ENCODE measurements around the gene CD2AP. TPM values are rescaled to one million over a fixed set of nuclear protein-coding genes. Genes with fewer than 3 reads are reported as not detected.

CD2AP gene
- total RNA-seq, 1 donor from 2014 or later: 16.2 TPM

DNA sequence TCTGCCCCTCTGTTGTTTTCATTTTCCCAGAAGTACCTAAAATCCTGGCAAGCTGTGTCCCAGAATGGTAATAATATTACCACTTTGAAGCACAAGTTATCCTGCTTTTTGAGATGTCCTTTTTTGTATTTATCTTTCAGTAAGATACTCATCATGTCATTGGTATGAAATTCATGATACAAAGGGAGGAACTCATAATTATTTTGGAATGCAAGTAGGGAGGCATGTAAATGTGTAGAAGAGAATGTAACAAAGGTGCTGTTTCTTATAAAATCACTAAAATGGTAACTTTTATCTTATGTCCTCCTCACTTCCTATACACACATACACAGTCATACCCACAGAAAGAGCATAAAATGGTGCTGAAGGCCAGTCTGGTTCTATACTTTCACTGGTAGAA lies 109.9 kb downstream of the CD2AP start:
- Mint-ChIP-seq H3K4me1 (ENCODE audit: low read depth) (peaks cover 4% of the 10 kb centered on the region), H3K27ac (ENCODE audit: unreplicated experiment) (no peak overlapping the region), H3K27me3 (ENCODE audit: low read depth) (no peaks in the 10 kb centered on the region), H3K4me3 (ENCODE audit: unreplicated experiment) (no peak overlapping the region), H3K36me3 (ENCODE audit: low read depth) (peaks cover 21% of the 10 kb centered on the region), H3K9me3 (ENCODE audit: low read depth) (no peaks in the 10 kb centered on the region)
- no peak for DNase-seq (ENCODE audit: low spot score)
- TF ChIP-seq, protein P1, sequence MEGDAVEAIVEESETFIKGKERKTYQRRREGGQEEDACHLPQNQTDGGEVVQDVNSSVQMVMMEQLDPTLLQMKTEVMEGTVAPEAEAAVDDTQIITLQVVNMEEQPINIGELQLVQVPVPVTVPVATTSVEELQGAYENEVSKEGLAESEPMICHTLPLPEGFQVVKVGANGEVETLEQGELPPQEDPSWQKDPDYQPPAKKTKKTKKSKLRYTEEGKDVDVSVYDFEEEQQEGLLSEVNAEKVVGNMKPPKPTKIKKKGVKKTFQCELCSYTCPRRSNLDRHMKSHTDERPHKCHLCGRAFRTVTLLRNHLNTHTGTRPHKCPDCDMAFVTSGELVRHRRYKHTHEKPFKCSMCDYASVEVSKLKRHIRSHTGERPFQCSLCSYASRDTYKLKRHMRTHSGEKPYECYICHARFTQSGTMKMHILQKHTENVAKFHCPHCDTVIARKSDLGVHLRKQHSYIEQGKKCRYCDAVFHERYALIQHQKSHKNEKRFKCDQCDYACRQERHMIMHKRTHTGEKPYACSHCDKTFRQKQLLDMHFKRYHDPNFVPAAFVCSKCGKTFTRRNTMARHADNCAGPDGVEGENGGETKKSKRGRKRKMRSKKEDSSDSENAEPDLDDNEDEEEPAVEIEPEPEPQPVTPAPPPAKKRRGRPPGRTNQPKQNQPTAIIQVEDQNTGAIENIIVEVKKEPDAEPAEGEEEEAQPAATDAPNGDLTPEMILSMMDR (IDR thresholded peaks at IDR 0.05): no peak

DNA sequence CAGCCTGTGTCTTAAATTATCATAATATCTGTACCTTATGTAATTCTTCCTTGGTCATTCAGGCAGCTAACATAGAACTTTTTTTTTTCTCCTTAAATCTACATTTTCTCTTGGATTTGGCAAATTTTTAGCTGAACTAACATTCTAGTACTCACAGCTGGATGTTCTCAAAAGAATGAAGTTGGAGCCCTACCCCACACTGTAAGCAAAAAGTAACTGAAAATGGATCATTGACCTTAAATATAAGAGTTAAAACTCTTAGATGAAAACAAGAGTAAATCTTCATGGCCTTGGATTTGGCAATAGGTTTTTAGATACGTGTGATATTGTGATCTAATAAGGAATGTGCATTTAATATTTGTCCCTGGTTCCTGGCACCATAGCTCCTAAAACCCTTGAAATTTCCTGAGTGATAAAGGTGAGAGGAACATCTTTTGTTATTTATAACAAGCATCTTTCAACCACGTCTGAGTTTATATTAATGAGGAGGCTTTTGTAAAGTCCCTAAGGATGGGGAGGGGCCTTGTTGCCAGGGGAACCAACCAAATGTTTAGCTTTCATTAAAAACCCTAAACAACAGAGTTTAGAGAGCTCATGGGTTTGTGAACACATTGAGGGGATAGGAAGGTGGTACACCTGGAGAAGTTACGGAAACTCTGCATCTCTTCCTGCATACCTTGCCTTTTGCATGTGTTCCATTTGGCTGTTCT lies 114.7 kb downstream of the CD2AP start:
- no peak overlapping the region for H3K27ac Mint-ChIP-seq (ENCODE audit: unreplicated experiment)
- H3K4me1 Mint-ChIP-seq (ENCODE audit: low read depth): peaks cover 3% of the 10 kb centered on the region
- peaks cover 19% of the 10 kb centered on the region for H3K36me3 Mint-ChIP-seq (ENCODE audit: low read depth)
- no peaks in the 10 kb centered on the region for H3K27me3 Mint-ChIP-seq (ENCODE audit: low read depth)
- TF ChIP-seq, protein P1 (IDR thresholded peaks at IDR 0.05): no peak
- DNase-seq (ENCODE audit: low spot score): no peak
- no peaks in the 10 kb centered on the region for H3K9me3 Mint-ChIP-seq (ENCODE audit: low read depth)
- no peak overlapping the region for H3K4me3 Mint-ChIP-seq (ENCODE audit: unreplicated experiment)

DNA sequence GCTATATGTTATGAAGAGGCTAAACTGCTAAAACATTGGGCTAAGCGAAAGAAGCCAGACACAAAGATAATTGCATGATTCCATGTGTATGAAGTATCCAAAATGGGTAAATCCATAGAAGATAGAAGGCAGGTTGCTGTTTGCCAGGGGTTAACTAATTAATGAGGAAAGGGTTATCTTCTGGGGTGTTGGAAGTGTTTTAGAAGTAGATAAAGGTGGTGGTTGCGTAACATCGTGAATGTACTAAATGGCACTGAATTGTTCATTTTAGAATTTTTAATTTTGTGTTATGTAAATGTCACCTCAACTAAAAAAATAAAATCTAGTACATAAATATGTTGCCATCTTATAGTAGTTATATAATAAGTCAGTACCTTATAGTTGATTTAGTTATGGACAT lies 116.4 kb downstream of the CD2AP start:
- no peak overlapping the region for H3K4me3 Mint-ChIP-seq (ENCODE audit: unreplicated experiment)
- TF ChIP-seq, protein P1 (IDR thresholded peaks at IDR 0.05): no peak
- no peaks in the 10 kb centered on the region for H3K4me1 Mint-ChIP-seq (ENCODE audit: low read depth)
- peaks cover 24% of the 10 kb centered on the region for H3K36me3 Mint-ChIP-seq (ENCODE audit: low read depth)
- no peak overlapping the region for H3K27ac Mint-ChIP-seq (ENCODE audit: unreplicated experiment)
- DNase-seq (ENCODE audit: low spot score): no peak
- H3K27me3 Mint-ChIP-seq (ENCODE audit: low read depth): no peaks in the 10 kb centered on the region
- H3K9me3 Mint-ChIP-seq (ENCODE audit: low read depth): no peaks in the 10 kb centered on the region

DNA sequence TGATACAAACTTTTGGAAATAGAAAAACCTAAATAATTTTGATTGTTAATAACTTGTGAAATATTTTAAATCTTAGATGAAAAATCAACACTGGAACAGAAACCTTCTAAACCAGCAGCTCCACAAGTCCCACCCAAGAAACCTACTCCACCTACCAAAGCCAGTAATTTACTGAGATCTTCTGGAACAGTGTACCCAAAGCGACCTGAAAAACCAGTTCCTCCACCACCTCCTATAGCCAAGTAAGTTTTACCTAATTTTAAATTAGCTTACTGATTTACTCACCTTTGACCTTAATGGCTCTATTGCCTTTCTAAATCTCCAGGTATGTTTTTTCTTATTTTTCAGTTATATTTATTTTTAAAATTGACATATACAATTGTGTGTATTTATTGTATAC lies 118.2 kb downstream of the CD2AP start:
- H3K4me1 Mint-ChIP-seq (ENCODE audit: low read depth): no peaks in the 10 kb centered on the region
- no peak overlapping the region for H3K4me3 Mint-ChIP-seq (ENCODE audit: unreplicated experiment)
- TF ChIP-seq, protein P1 (IDR thresholded peaks at IDR 0.05): no peak
- H3K27me3 Mint-ChIP-seq (ENCODE audit: low read depth): no peaks in the 10 kb centered on the region
- no peaks in the 10 kb centered on the region for H3K9me3 Mint-ChIP-seq (ENCODE audit: low read depth)
- peaks cover 19% of the 10 kb centered on the region for H3K36me3 Mint-ChIP-seq (ENCODE audit: low read depth)
- no peak for DNase-seq (ENCODE audit: low spot score)
- H3K27ac Mint-ChIP-seq (ENCODE audit: unreplicated experiment): no peak overlapping the region

DNA sequence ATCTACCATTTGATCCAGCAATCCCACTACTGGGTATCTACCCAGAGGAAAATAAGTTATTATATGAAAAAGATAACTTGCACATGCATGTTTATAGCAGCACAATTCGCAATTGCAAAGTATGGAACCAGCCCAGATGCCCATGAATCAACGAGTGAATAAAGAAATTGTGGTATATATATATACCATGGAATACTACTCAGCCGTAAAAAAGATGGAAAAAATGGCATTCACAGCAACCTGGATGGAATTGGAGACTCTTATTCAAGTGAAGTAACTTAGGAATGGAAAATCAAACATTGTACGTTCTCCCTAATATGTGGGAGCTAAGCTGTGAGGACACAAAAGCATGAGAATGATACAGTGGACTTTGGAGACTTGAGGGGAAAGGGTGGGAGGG lies 120.8 kb downstream of the CD2AP start:
- H3K36me3 Mint-ChIP-seq (ENCODE audit: low read depth): peaks cover 19% of the 10 kb centered on the region

More for the DNA sequence above, 120.8 kb downstream of the CD2AP start:
- TF ChIP-seq, protein P1 (IDR thresholded peaks at IDR 0.05): no peak
- H3K27ac Mint-ChIP-seq (ENCODE audit: unreplicated experiment): no peak overlapping the region
- no peaks in the 10 kb centered on the region for H3K27me3 Mint-ChIP-seq (ENCODE audit: low read depth)
- H3K4me3 Mint-ChIP-seq (ENCODE audit: unreplicated experiment): no peak overlapping the region
- DNase-seq (ENCODE audit: low spot score): no peak
- peaks cover 2% of the 10 kb centered on the region for H3K4me1 Mint-ChIP-seq (ENCODE audit: low read depth)
- no peaks in the 10 kb centered on the region for H3K9me3 Mint-ChIP-seq (ENCODE audit: low read depth)

Data from chondrocyte (in vitro differentiated cells).